ENCODE measurements around the gene CEP41. TPM values are rescaled to one million over a fixed set of nuclear protein-coding genes. Genes with fewer than 3 reads are reported as not detected.

The CEP41 gene, protein sequence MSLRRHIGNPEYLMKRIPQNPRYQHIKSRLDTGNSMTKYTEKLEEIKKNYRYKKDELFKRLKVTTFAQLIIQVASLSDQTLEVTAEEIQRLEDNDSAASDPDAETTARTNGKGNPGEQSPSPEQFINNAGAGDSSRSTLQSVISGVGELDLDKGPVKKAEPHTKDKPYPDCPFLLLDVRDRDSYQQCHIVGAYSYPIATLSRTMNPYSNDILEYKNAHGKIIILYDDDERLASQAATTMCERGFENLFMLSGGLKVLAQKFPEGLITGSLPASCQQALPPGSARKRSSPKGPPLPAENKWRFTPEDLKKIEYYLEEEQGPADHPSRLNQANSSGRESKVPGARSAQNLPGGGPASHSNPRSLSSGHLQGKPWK
- total RNA-seq, result 11.5 and 14.5 TPM in 2 replicates

DNA sequence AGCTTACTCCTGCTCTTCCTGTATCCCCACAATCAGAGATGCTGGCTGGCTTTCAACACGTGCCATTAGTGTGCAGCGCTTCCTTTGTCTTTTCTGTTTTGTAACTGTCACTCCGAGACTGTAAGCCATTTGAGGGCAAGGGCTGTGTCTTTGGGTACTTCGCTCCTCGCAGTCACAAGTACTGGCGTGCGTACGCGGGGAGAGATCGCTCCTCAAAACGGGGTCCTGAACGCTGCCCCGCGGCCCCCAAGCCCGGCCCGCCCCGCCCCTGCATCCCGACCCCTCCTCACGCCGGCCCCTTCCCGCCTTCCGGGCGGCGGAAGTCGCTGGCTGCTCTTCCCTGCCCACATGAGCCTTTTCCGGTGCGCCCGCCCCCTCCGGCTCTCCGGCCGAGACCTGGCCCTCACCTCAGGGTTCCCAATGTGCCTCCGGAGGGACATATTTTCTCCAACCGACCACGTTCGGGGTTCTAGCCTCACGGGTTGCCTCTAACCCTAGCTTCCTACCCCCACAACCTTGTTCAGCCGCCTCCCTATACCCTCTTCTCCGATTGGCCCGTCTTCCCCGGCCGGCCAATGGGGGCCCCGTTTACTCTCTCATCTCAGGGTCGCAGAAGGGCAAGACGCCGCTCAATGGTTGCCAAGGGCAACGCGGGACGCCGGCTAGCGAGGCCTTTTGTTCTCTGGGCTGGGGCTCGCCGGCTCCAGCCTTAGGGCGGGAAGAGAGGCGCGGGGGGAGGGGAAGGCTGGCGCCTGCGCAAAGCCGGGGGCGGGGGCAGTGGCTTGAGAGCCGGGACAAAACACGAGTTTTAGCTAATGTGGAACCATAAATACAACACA is at the start of gene CEP41:
Gene CEP41 (minus strand): TSS at position 490 of the 839 bp plus-strand sequence. CDS start 50 bp downstream, at position 440.

DNA sequence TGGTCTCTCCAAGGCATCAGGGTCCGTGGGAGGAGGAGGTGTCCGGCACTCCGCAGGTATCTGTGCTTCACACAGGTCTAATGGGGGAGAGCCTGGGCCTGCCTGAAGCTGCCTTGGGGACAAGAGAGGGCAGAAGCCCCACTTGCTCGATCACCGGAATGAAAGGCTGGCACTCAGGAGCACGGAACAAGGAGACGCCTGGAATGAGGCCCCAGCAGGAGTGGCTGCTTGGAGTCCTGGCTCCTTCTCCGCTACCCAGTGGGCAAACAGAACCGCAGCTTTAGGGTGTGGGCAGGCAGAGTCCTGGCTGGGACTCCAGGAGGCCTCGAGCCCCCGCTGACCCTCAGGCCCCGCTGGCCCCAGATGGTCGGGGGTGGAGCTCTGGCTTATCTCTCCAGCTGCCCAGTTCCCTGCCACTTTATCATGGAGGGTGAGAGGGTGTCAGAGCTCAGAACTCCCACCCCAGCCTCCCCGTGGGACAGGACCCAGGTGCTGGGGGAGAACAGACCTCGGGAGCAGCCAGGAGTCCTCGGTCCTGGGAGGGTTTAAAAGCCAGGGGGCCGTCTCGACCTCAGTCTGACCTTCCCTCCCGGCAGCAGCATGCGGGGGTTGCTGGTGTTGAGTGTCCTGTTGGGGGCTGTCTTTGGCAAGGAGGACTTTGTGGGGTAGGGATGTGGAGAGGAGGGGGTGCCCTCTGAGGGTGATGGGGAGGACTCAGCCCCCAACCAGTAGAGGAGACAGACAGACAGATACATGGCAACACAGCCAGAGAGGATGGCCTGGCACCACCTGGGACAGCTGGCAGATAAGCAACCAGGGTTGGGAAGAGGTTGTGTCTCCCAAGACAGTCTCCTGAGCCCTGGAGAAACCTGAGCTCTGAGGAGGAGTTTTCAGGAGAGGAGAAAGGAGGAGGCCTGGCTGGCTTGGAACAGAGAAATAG is 60.6 kb downstream of the CEP41 start, which contains the start of gene CPA1:
Gene CPA1 (plus strand): TSS at position 574 of the 940 bp plus-strand sequence. CDS start 27 bp downstream, at position 601.

DNA sequence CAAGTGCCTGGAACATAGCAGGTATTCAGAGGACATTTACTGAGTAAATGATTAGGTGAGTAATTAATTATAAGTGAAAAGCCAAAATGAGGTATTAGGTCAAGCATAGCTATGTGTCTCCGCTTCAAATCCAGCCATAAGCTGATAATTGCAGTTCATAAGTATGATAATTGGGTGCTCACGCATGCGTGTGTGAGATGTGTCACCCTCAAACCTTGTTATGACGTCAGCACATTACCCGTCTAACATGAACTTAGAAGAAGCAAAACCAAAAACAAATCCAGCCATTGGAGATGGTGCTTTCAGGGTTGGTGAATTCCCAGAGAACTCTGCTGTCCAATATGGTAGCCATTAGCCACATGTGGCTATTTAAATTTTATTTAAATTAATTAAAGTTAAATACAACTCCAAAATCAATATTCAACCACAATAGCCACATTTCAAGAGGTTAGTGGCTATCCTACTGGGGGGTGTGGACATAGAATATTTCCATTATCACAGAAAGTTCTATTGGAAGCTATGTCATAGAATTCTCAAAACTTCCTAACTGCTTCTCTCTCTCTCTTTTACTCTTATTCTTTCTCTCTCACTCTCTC is 96.4 kb downstream of the CEP41 start, which contains the start of gene CPA5:
Gene CPA5 (plus strand): TSS at position 546 of the 596 bp plus-strand sequence. CDS start 1,670 bp downstream, outside the sequence.

Other genes with a start within 250 kb of the CEP41 start
- 11.4 and 13.6 TPM in 2 replicates for gene TMEM209, start 235.6 kb downstream of the CEP41 start, total RNA-seq
- not detected in 2 replicates for gene SSMEM1, start 233.2 kb downstream of the CEP41 start, total RNA-seq
- gene CPA2, start 174.2 kb downstream of the CEP41 start, total RNA-seq, result not detected in 2 replicates
- 30.4 and 31.7 TPM in 2 replicates for gene CPA4, start 147.9 kb downstream of the CEP41 start, total RNA-seq
- gene CPA5, start 96.2 kb downstream of the CEP41 start, total RNA-seq, result not detected in 2 replicates
- not detected in 2 replicates for gene CPA1, start 60.5 kb downstream of the CEP41 start, total RNA-seq
- gene MEST, start 51.1 kb upstream of the CEP41 start, total RNA-seq, result 44.7 and 50.3 TPM in 2 replicates
- 17.4 and 18.1 TPM in 2 replicates for gene COPG2, start 227.7 kb upstream of the CEP41 start, total RNA-seq
- not detected in 2 replicates for gene TSGA13, start 245.5 kb upstream of the CEP41 start, total RNA-seq

All from airway epithelial cell (primary cell).